AG04449 (cell line): Measurements from ENCODE around the gene ATP6V1G3.

Source experiments
- CTCF ChIA-PET: fragments of 350-600 bp; formaldehyde crosslinking; extraction: SDS; loops from one replicate; lab custom pipeline; 2021; ENCODE audit warnings: antibody characterized with exemption; lab: Yijun Ruan, JAX
- POLR2A ChIA-PET: fragments of 400-600, 350-600 bp; formaldehyde crosslinking; extraction: SDS; loops from one replicate; lab custom pipeline; 2020; ENCODE audit warnings: antibody characterized with exemption, inconsistent platforms; lab: Yijun Ruan, JAX
- DNase-seq: peaks from one replicate; pipeline ENCODE4 v3.0.0-alpha.2; 2010; ENCODE audit warnings: low read depth, low spot score
- H3K4me3 ChIP-seq: 2 replicates; pipeline ENCODE4 v1.5.1; 2011; ENCODE audit warnings: low read depth, mild to moderate bottlenecking, control low read depth, low read length
- TF ChIP-seq, protein P1 (sequence below): IDR thresholded peaks from one replicate; pipeline ENCODE4 v1.5.1; 2011; ENCODE audit warnings: mild to moderate bottlenecking, moderate library complexity, low read length, control low read depth, inconsistent platforms; ENCODE audit not compliant: insufficient read depth; ENCODE audit errors: missing control alignments

The ATP6V1G3 gene

DNA sequence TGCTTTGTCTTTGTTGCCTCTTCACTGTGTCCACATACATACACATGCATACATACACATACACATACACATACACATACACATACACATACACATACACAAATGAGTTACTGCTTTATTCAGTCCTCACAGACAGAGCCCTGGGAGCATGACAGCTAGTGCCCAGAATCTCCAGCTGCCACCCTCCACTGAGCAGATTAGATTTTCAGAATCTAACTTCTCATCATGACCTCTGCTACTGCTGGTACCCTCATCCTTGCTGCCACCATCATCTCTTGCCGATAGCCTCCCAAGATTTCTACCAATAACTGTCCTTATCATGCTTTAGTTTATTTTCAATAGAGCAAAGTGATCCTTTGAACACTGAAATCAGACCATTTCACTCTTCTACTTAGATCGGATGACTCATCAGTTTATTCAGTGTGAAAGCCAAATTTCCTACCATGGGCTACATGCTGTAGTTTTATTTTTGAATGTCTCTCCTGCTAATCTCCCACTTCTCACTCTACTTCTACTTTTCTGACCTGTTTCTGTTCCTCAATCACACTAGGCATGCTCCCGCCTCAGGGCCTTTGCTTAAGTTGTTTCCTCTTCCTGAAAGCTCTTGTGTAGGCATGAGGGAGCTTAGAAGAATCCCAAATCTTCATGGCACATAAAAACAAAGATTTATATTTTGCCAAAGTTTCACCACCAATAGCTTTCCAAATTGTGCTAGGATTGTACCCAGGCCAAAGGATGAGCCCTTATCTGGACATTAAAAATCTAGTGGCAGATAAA, 43.0 kb downstream of the ATP6V1G3 start:
- TF ChIP-seq, protein P1, sequence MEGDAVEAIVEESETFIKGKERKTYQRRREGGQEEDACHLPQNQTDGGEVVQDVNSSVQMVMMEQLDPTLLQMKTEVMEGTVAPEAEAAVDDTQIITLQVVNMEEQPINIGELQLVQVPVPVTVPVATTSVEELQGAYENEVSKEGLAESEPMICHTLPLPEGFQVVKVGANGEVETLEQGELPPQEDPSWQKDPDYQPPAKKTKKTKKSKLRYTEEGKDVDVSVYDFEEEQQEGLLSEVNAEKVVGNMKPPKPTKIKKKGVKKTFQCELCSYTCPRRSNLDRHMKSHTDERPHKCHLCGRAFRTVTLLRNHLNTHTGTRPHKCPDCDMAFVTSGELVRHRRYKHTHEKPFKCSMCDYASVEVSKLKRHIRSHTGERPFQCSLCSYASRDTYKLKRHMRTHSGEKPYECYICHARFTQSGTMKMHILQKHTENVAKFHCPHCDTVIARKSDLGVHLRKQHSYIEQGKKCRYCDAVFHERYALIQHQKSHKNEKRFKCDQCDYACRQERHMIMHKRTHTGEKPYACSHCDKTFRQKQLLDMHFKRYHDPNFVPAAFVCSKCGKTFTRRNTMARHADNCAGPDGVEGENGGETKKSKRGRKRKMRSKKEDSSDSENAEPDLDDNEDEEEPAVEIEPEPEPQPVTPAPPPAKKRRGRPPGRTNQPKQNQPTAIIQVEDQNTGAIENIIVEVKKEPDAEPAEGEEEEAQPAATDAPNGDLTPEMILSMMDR: no peak
- CTCF ChIA-PET: interaction anchor here (1.1 to 1.9 kb wide), 2 partner anchors 188 to 581 kb away, joined by 3 to 7 read pairs; no protein-coding TSS in a partner anchor
- POLR2A ChIA-PET: interaction anchor here (1.5 kb wide), 1 partner anchor 174 kb away, joined by 18 read pairs; no protein-coding TSS in a partner anchor
- H3K4me3 ChIP-seq: no peak overlapping the region
- no peak for DNase-seq

DNA sequence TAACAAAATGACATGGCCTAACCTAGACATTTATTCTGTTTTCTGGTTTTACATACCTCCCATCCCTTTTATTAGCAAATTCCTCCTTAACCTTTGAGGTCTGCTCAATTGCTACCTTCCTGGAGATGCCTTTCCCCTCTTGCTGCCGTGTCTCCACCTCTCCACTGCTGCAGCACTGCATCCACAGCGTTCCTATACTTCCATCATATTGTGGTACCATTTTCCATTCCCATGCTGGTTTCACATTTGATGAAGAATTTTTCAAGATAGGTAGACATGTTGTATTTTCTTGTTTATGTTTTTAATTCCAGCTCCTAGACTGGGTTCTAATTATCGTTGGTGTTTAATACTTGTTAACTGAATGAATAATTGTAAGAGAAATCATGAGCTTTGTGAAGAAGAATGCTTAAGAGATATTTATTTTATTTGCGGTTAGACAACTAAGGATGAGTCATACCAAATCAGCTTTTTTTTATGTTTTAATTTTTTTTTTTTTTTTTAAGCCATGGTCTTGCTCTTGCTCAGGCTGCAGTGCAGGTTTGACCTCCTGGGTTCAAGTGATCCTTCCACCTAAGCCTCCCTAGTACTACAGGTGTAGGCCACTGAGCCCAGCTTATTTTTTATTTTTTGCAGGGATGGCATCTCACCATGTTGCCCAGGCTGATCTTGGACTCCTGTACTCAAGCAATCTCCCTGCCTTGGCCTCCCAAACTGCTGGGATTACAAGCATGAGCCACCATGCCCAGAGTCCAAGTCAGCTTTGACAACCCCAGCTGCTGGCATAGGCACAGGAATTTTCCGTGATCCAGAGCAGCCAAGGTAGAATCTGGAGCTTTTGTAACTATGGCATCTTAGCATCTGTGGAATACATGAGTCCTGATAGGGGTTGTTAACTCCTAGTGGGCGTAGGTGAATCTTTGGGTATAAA, 44.0 kb downstream of the ATP6V1G3 start:
- ChIA-PET POLR2A (interaction anchor here (0.6 to 1.8 kb wide), 8 partner anchors 80 to 803 kb away, joined by 3 to 18 read pairs (median 3); partner anchors contain the start of gene NEK7), CTCF (interaction anchor here (1.9 kb wide), 1 partner anchor 189 kb away, joined by 7 read pairs; no protein-coding TSS in a partner anchor)
- no peak for DNase-seq
- TF ChIP-seq, protein P1: no peak
- H3K4me3 ChIP-seq: no peak overlapping the region

DNA sequence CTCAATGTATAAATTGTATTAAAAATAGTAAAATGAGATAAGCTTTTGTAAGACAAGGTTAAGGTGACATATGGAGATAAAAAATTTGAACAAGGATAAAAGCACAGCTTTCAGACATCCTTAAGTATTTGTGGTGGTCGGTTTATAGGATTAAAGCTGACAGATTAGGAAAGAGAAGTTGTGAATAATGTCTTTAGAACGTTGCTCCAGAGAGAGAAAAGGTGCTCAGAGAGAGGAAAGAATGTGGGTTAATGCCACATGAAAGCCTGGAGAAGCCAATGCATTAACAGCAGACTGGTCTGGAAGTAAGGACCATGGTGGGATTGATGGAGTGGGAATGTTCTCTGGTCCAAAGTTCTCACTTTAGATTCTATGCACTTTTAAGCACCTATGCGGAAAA, 44.8 kb downstream of the ATP6V1G3 start:
- ChIA-PET CTCF (interaction anchor here (1.9 kb wide), 1 partner anchor 190 kb away, joined by 7 read pairs; no protein-coding TSS in a partner anchor), POLR2A (interaction anchor here (1.0 to 1.8 kb wide), 3 partner anchors 172 to 339 kb away, joined by 3 to 15 read pairs (median 7); partner anchors contain the start of gene NEK7)
- TF ChIP-seq, protein P1: no peak
- no peak for DNase-seq
- no peak overlapping the region for H3K4me3 ChIP-seq

DNA sequence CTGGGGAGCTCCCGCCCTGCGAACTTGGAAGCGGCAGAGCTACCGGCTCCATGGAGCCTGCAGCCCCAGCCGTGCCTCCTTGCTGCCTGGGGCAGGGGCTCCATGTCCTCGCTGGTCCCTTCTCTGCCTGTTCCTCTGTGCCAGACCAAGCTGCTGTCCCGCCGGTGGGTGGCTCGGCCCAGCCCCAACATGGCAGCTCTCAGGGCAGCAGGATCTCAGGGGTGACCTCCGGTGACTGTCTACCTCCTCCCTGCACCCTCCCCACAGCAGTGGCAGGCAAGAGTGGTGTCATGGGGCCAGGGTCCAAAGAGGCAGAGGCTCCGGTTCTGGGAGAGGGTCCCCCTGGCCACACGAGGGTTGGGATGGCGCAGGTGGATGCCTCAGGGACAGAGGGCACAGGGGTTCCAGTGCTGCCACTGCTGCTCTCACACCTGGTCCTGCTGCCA, 45.8 kb downstream of the ATP6V1G3 start:
- ChIA-PET CTCF (interaction anchor here (1.3 kb wide), 1 partner anchor 192 kb away, joined by 5 read pairs; no protein-coding TSS in a partner anchor), POLR2A (no interaction called here)
- TF ChIP-seq, protein P1: no peak
- DNase-seq: no peak
- H3K4me3 ChIP-seq: no peak overlapping the region

DNA sequence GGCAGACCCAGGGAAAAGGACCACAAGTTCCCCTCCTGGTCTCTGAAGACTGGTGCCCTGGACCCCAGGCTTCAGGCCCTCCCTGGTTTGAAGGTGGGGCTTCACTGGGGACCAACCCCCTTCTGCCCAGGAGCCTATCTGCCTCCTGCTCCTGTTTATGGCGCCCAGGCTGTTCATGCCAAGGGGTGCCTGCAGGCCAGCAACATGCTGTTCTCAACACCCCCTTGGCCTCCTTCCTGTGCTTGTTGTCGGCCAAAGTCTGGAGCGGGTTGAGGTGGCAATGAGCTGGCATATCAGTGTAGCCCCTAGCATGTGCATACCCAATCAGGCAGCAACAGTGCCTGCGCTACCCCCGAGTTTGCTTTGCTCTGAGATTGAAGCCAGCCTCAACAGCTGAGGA, 46.3 kb downstream of the ATP6V1G3 start:
- ChIA-PET POLR2A (no interaction called here), CTCF (interaction anchor here (0.9 to 1.3 kb wide), 2 partner anchors 27 to 192 kb away, joined by 3 to 5 read pairs; no protein-coding TSS in a partner anchor)
- TF ChIP-seq, protein P1: no peak
- no peak for DNase-seq
- H3K4me3 ChIP-seq: no peak overlapping the region
